A549 (cell line): Measurements from ENCODE around the gene NTRK1. TPM values are rescaled to one million over a fixed set of nuclear protein-coding genes. Genes with fewer than 3 reads are reported as not detected.
A peak's percentile ranks its signal among the peaks of the same experiment; 100 is the strongest.

Experiments used
- ATAC-seq, 2 experiments: fragments of 200-7000 bp in 1 of 2; fragments of >200 bp in 1 of 2; cut with Nextera tagmentation in 1 of 2; cut with Tn5 transposase in 1 of 2; 3 replicates each; pipeline versions ENCODE4 v1.8.0 to v1.9.1; 2018 to 2020; ENCODE audit warnings: mild to moderate bottlenecking in 1 of 2, moderate library complexity in 1 of 2
- CTCF ChIA-PET: fragments of 300-600 bp; sonication (Branson Sonifier 250); formaldehyde crosslinking; extraction: SDS; loops from one replicate; lab custom pipeline; 2021; ENCODE audit warnings: antibody characterized with exemption, inconsistent platforms; lab: Yijun Ruan, JAX
- POLR2A ChIA-PET: fragments of 350-600 bp; formaldehyde crosslinking; extraction: SDS; loops from one replicate; lab custom pipeline; 2021; ENCODE audit warnings: antibody characterized with exemption, inconsistent platforms; lab: Yijun Ruan, JAX
- DNase-seq, 2 experiments: peaks; one replicate each; pipeline versions ENCODE4 v3.0.0 to v3.0.0-alpha.2; 2011 to 2016; ENCODE audit warnings: low read depth in 1 of 2, low spot score in 1 of 2
- FAIRE-seq: peaks from 2 replicates; lab custom pipeline; 2011; peaks lifted over from hg19 to GRCh38; lab: Jason Lieb, UNC
- H3K27ac ChIP-seq, 2 experiments: fragments of >200 bp; sonication (Bioruptor Twin); formaldehyde crosslinking; 3 replicates each; pipeline ENCODE4 v1.5.1; 2016 to 2017
- H3K4me1 ChIP-seq: fragments of >200 bp; sonication (Bioruptor Twin); formaldehyde crosslinking; 3 replicates; pipeline ENCODE4 v1.6.1; 2016
- H3K4me2 ChIP-seq: fragments of >200 bp; sonication (Bioruptor Twin); formaldehyde crosslinking; 3 replicates; pipeline ENCODE4 v1.6.1; 2016
- H3K4me3 ChIP-seq: fragments of >200 bp; sonication (Bioruptor Twin); formaldehyde crosslinking; 3 replicates; pipeline ENCODE4 v1.5.1; 2016
- H3K9me3 ChIP-seq: fragments of >200 bp; sonication (Bioruptor Twin); formaldehyde crosslinking; 3 replicates; pipeline ENCODE4 v1.6.1; 2016
- ATOH8 ChIP-seq: fragments of 250-450 bp; sonication (Bioruptor Pico); IDR thresholded peaks from 2 replicates; pipeline ENCODE4 v1.5.0; 2020; ENCODE audit warnings: low read depth, mild to moderate bottlenecking, moderate library complexity
- BHLHE40 ChIP-seq: IDR thresholded peaks from 2 replicates; pipeline ENCODE4 v1.6.1; 2012; ENCODE audit warnings: low read depth, low read length, inconsistent platforms
- CHD4 ChIP-seq: fragments of 200-600 bp; sonication (generic); IDR thresholded peaks from 2 replicates; pipeline ENCODE4 v1.6.1; 2016; ENCODE audit warnings: antibody characterized with exemption, mild to moderate bottlenecking, borderline replicate concordance
- CTCF ChIP-seq: fragments of >200 bp; sonication (Bioruptor Twin); formaldehyde crosslinking; IDR thresholded peaks from 3 replicates; pipeline ENCODE4 v1.5.1; 2016
- E2F6 ChIP-seq: IDR thresholded peaks from 2 replicates; pipeline ENCODE4 v1.6.1; 2012; ENCODE audit warnings: low read depth, borderline replicate concordance
- EHF ChIP-seq: fragments of 250-450 bp; sonication (Bioruptor Pico); IDR thresholded peaks from 2 replicates; pipeline ENCODE4 v1.5.0; 2020; ENCODE audit warnings: mild to moderate bottlenecking
- ELK1 ChIP-seq: fragments of 150-350 bp; IDR thresholded peaks from 2 replicates; pipeline ENCODE4 v1.6.1; 2014; ENCODE audit warnings: low read depth, mild to moderate bottlenecking, low read length
- ESRRA ChIP-seq: fragments of 150-350 bp; IDR thresholded peaks from 2 replicates; pipeline ENCODE4 v1.6.1; 2014; ENCODE audit warnings: mild to moderate bottlenecking, low read length, borderline replicate concordance
- FOSB ChIP-seq: fragments of 250-450 bp; sonication (Bioruptor Pico); IDR thresholded peaks from 2 replicates; pipeline ENCODE4 v1.5.0; 2020; ENCODE audit warnings: mild to moderate bottlenecking, moderate library complexity
- FOSL2 ChIP-seq, 2 experiments: fragments of 450-650 bp in 1 of 2; fragments of >200 bp in 1 of 2; sonication (Bioruptor Twin) in 1 of 2; formaldehyde crosslinking; IDR thresholded peaks; 2 replicates each; pipeline versions ENCODE4 v1.5.0 to v1.6.1; 2016 to 2020; ENCODE audit warnings: mild to moderate bottlenecking in 1 of 2, moderate library complexity in 1 of 2
- GATA3 ChIP-seq: IDR thresholded peaks from 2 replicates; pipeline ENCODE4 v1.6.1; 2012; ENCODE audit warnings: borderline replicate concordance
- HDAC2 ChIP-seq: fragments of 200-600 bp; sonication (generic); IDR thresholded peaks from 2 replicates; pipeline ENCODE4 v1.6.1; 2016
- HEYL ChIP-seq: fragments of 250-450 bp; sonication (Bioruptor Pico); IDR thresholded peaks from 2 replicates; pipeline ENCODE4 v1.8.0; 2021; ENCODE audit warnings: mild to moderate bottlenecking, moderate library complexity
- HOXA7 ChIP-seq: fragments of 250-450 bp; sonication (Bioruptor Pico); IDR thresholded peaks from 2 replicates; pipeline ENCODE4 v1.5.0; 2020; ENCODE audit warnings: mild to moderate bottlenecking, moderate library complexity
- JUN ChIP-seq, 2 experiments: fragments of >200 bp; sonication (Bioruptor Twin); formaldehyde crosslinking; IDR thresholded peaks; 2 replicates in 1 of 2; 3 replicates in 1 of 2; pipeline ENCODE4 v1.6.1; 2016 to 2017
- MAFK ChIP-seq: fragments of 450-650 bp; IDR thresholded peaks from 2 replicates; pipeline ENCODE4 v1.6.1; 2014; ENCODE audit not compliant: partially characterized antibody
- MAX ChIP-seq: IDR thresholded peaks from 2 replicates; pipeline ENCODE4 v1.6.1; 2012
- MAZ ChIP-seq: fragments of 150-350 bp; IDR thresholded peaks from 2 replicates; pipeline ENCODE4 v1.6.1; 2014; ENCODE audit warnings: antibody characterized with exemption, low read depth, low read length, borderline replicate concordance
- MYC ChIP-seq: IDR thresholded peaks from 2 replicates; pipeline ENCODE4 v1.6.1; 2012; ENCODE audit warnings: mild to moderate bottlenecking, inconsistent platforms, low read length, improper control_type of control experiment, borderline replicate concordance
- NFE2L2 ChIP-seq: fragments of 150-350 bp; conservative IDR thresholded peaks from 2 replicates; pipeline ENCODE4 v1.6.1; 2014; ENCODE audit warnings: low read length
- NPAS2 ChIP-seq: fragments of 250-450 bp; sonication (Bioruptor Pico); IDR thresholded peaks from 2 replicates; pipeline ENCODE4 v1.8.0; 2022; ENCODE audit warnings: mild to moderate bottlenecking, moderate library complexity, borderline replicate concordance
- NR3C1 ChIP-seq: fragments of >200 bp; sonication (Bioruptor Twin); formaldehyde crosslinking; IDR thresholded peaks from 3 replicates; pipeline ENCODE4 v1.6.1; 2017
- PHF8 ChIP-seq: fragments of 200-600 bp; sonication (generic); IDR thresholded peaks from 2 replicates; pipeline ENCODE4 v1.6.1; 2016; ENCODE audit warnings: low read depth, mild to moderate bottlenecking, antibody characterized with exemption, moderate library complexity, borderline replicate concordance
- POLR2A ChIP-seq: IDR thresholded peaks from 2 replicates; pipeline ENCODE4 v1.6.1; 2012; ENCODE audit warnings: mild to moderate bottlenecking, low read length
- RAD21 ChIP-seq, 2 experiments: fragments of >200 bp in 1 of 2; sonication (Bioruptor Twin) in 1 of 2; formaldehyde crosslinking in 1 of 2; IDR thresholded peaks in 1 of 2; conservative IDR thresholded peaks in 1 of 2; 2 replicates in 1 of 2; 3 replicates in 1 of 2; pipeline ENCODE4 v1.6.1; 2012 to 2018; ENCODE audit warnings: inconsistent platforms in 1 of 2
- RARB ChIP-seq: fragments of 250-450 bp; sonication (Bioruptor Pico); IDR thresholded peaks from 2 replicates; pipeline ENCODE4 v1.8.0; 2021; ENCODE audit warnings: mild to moderate bottlenecking, moderate library complexity
- RCOR1 ChIP-seq: fragments of 150-350 bp; IDR thresholded peaks from 2 replicates; pipeline ENCODE4 v1.6.1; 2014; ENCODE audit warnings: antibody characterized with exemption, low read length, low read depth
- RFX5 ChIP-seq: fragments of 450-650 bp; IDR thresholded peaks from 2 replicates; pipeline ENCODE4 v1.7.1; 2014; ENCODE audit warnings: antibody characterized with exemption, mild to moderate bottlenecking, moderate library complexity
- RNF2 ChIP-seq: fragments of 200-600 bp; sonication (generic); IDR thresholded peaks from 2 replicates; pipeline ENCODE4 v1.6.1; 2016; ENCODE audit warnings: low read depth, mild to moderate bottlenecking, antibody characterized with exemption, moderate library complexity, borderline replicate concordance
- SREBF2 ChIP-seq: fragments of 450-650 bp; IDR thresholded peaks from 2 replicates; pipeline ENCODE4 v1.6.1; 2014; ENCODE audit warnings: mild to moderate bottlenecking, moderate library complexity
- TP53 ChIP-seq: fragments of 250-450 bp; sonication (Bioruptor Pico); IDR thresholded peaks from 2 replicates; pipeline ENCODE4 v1.5.0; 2021; ENCODE audit warnings: mild to moderate bottlenecking, moderate library complexity
- WGBS: methylation state at CpG from one replicate; pipeline ENCODE4 v1.1.6; 2017; ENCODE audit errors: missing lambda C conversion rate; 5-methylcytosine and 5-hydroxymethylcytosine counted together
- polyA plus RNA-seq, 4 experiments: library from polyadenylated mRNA; depleted of rRNA in 3 of 4; stranded (reverse); fragments of >200 nt; fragmentation: RNase III in 1 of 4; extraction: RNeasy Plus Mini Kit Qiagen cat#74134 plus additional on column Dnase treatment in 1 of 4; gene quantifications; 2 replicates in 3 of 4; 3 replicates in 1 of 4; pipeline ENCODE4 v1.2.3, GENCODE V29; 2011 to 2017
- TF ChIP-seq, protein P1 (sequence below): fragments of >200 bp; sonication (Bioruptor Twin); formaldehyde crosslinking; IDR thresholded peaks from 2 replicates; pipeline ENCODE4 v1.6.1; 2016

Gene NTRK1
- polyA plus RNA-seq, 2 of the 4 experiments (the other 2 are of a cell fraction) = 0.05 to 0.18 TPM

DNA sequence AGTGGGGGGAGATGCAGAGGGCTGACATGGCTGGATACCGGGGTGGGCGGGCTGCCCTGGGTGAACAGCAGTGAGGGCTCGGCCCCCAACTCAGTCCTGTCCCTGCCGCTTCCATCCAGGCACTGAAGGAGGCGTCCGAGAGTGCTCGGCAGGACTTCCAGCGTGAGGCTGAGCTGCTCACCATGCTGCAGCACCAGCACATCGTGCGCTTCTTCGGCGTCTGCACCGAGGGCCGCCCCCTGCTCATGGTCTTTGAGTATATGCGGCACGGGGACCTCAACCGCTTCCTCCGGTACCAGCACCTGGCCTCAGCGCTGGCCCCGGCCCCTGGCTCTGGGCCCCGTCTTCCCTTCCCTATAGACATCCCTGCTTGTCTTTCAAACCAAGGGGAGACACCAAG lies 15.6 kb downstream of the NTRK1 start:
- WGBS = 79% methylated on average over 18 of the region's 21 CpGs
- DNase-seq (no peak), FAIRE-seq (no peak), ATAC-seq (peak in 1 of 2 experiments; percentile 52; a peak in 3 of 6 replicates)
- Histone ChIP-seq H3K4me2 (no peak overlapping the region), H3K9me3 (no peaks in the 10 kb centered on the region), H3K4me3 (no peak overlapping the region), H3K4me1 (peaks cover under 1% of the 10 kb centered on the region; the same call in 1 of the 3 replicates), H3K27ac (no peak overlapping the region)
- CTCF ChIA-PET = interaction anchor here (0.9 to 20.8 kb wide), 8 partner anchors 15 to 187 kb away, joined by 3 to 239 read pairs (median 6); partner anchors contain the start of genes INSRR, NTRK1 and PEAR1
- TF ChIP-seq GATA3 (no peak), MAFK (no peak), MAX (no peak), RCOR1 (no peak), MYC (no peak), JUN (IDR thresholded peaks at IDR 0.05) (no peak), FOSB (CRISPR knock-in tag) (no peak), HEYL (no peak), HOXA7 (CRISPR knock-in tag) (no peak), ELK1 (no peak), CHD4 (no peak), RFX5 (no peak), NFE2L2 (no peak), EHF (CRISPR knock-in tag) (no peak), RARB (CRISPR knock-in tag) (no peak), TP53 (CRISPR knock-in tag) (no peak), PHF8 (no peak), RAD21 (conservative IDR thresholded peaks at IDR 0.05 in 1 of 2, IDR thresholded peaks at IDR 0.05 in 1 of 2) (no peak), HDAC2 (no peak), FOSL2 (IDR thresholded peaks at IDR 0.05) (no peak), FOSL2 (CRISPR knock-in tag; IDR thresholded peaks at IDR 0.05) (no peak)
- POLR2A ChIA-PET = no interaction called here

DNA sequence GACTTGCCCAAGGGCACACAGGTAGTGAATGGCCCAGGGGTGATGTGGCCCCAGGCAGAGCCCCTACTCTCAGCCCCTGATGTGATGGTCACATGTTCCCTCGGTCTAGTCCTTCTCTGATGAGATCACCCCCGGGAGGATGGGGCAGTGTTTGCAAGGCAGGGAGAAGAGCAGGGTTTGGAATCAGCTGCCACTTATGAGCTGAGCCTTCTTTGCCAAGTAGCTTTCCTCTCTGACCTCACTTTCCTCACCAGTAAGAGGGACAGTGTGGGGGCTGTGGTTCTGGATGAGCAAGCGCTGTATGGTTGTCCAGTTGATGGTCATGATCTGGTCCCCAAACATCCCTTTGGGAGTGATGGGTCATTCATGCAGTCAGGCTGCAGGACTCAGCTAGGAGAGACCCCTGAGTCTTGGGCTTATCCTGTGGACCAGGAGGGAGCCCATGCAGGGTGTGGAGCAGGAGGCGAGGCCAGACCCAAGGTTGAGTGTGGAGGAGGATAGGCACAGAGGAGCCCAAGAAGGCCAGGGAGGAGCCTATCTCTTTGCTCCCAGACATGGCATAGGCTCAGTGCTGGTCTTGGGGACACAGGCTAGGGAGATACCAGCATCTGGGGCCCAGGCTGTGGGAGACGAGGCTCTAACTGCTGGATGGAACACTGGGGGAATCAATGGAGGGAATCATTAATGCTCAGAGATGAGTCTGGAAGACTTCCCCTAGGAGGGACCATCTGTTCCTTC lies 16.9 kb downstream of the NTRK1 start:
- ATAC-seq (no peak), DNase-seq (no peak), FAIRE-seq (no peak)
- Histone ChIP-seq H3K4me3 (no peak overlapping the region), H3K27ac (no peak overlapping the region), H3K9me3 (no peaks in the 10 kb centered on the region)
- POLR2A ChIA-PET = no interaction called here
- TF ChIP-seq FOSL2 (IDR thresholded peaks at IDR 0.05) (no peak), FOSL2 (CRISPR knock-in tag; IDR thresholded peaks at IDR 0.05) (no peak), POLR2A (no peak), HOXA7 (CRISPR knock-in tag) (no peak), BHLHE40 (no peak), ESRRA (no peak), NPAS2 (CRISPR knock-in tag) (no peak), RCOR1 (no peak), ATOH8 (CRISPR knock-in tag) (no peak), NR3C1 (no peak), CTCF (no peak), FOSB (CRISPR knock-in tag) (no peak), E2F6 (no peak), RNF2 (no peak), SREBF2 (no peak), CHD4 (no peak), MAFK (no peak), MAZ (no peak)
- TF ChIP-seq, protein P1, sequence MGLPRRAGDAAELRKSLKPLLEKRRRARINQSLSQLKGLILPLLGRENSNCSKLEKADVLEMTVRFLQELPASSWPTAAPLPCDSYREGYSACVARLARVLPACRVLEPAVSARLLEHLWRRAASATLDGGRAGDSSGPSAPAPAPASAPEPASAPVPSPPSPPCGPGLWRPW = no peak
- TF ChIP-seq, all 56 proteins: peak for 0
- 65% methylated on average over 5 of the region's 5 CpGs for WGBS
- Histone ChIP-seq H3K4me1 (no peaks in the 10 kb centered on the region), H3K4me2 (no peak overlapping the region)
- CTCF ChIA-PET = interaction anchor here (1.3 to 20.8 kb wide), 6 partner anchors 14 to 221 kb away, joined by 3 to 239 read pairs (median 13); partner anchors contain the start of genes INSRR, NTRK1 and PEAR1
